Stimulated activated CD4-positive, alpha-beta T cell treated with anti-CD3 and anti-CD28 coated beads, Interleukin-15, amount 100 ng/mL, for 24 hours (primary cell): ENCODE measurements around the gene MIS18A.
"Not testable (repeated sequence)": the region's sequence is repeated elsewhere in the genome, so short reads cannot be mapped to it uniquely, and the experiment has no call there.

Experiments used
- DNase-seq: peaks from one replicate; pipeline ENCODE4 v3.0.0-alpha.2; 2020

The MIS18A gene

GRCh38 chr21:32303385-32303784 is 24.5 kb upstream of the MIS18A start:
- no peak for DNase-seq

DNA sequence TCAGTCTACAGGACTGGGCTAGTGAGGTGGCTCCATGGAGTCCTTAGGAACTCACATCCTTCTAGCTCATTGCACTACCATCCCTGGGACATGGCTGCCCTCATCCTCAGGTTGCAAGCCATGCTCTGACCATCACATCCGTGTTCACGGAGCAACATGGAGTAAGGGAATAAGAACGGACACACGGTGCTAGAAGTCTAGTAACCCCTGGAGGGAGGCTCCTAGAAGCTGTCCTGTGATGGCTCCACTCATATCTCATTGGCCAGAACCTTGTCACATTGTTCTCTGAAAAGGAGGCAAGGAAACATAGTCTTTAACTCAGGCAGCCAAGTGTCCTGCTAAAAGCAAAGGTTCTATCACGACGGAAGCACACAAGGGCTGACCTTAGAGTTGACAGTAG is 23.7 kb upstream of the MIS18A start:
- no peak for DNase-seq

DNA sequence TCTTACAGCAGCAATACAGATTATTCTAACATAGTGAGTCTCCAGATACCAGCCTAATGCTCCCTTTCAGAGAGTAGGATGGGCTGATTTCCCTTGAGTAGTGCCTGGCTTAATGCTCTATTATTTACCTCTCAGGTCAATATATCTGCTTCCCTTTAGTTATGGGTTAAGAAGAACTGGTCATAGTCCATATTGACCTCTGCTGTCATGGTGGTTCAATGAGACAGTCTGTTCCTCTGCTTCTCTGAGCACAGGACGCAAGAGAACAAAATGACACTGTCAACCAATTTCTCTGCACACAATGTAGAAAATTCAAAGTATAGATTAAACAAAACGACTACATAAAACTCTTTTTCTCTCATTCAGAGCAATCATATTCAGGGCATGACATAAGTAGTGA is 22.7 kb upstream of the MIS18A start:
- no peak for DNase-seq

- DNase-seq = no peak
Measured at GRCh38 chr21:32300117-32300681, 21.4 kb upstream of the MIS18A start.

DNA sequence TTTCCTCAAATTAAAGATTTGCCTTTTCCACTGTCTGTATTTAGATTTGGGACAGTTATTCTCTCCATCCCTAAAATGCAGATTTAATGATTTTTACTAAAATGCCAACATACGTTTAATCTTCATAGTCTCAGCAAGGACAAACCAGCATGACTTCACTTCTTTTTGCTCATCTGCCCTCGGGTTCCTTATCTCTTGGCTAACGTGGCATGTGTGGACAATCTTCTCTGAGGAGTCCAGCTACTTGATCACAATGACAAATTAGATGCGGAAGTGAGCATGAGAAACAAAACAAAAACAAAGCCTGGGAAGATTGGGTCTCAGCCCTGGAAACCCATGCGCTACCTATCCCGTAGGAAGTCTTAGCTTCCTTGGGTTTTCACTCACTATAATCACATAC is 20.8 kb upstream of the MIS18A start:
- DNase-seq = no peak

GRCh38 chr21:32298658-32299081 is 19.8 kb upstream of the MIS18A start, which contains the start of gene MRAP:
Gene MRAP, plus strand, starts transcription at chr21:32298855. Its CDS starts 117 bp downstream, at chr21:32298972.
- no peak for DNase-seq

DNA sequence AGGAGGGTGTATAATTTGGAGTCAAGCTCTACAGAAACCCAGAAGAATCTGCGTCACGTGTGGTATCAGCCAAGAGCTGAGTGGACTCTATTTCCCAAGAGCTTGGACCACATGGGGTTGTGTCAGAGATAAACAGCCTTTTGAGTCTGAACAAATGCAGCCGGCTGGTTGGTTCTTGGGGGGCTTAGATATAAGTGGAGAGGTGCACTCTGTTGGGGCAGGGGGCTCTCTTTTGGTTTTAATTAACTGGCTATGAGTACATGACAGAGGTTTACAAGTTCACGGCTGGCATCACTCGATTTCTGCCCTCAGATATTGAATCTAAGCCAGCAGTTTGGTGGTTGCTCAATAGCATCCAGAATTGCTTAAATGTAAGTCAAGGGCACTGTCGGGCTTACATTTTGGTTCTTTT is 19.3 kb upstream of the MIS18A start:
- DNase-seq = no peak

GRCh38 chr21:32297449-32297848 is 18.6 kb upstream of the MIS18A start:
- DNase-seq = no peak

DNA sequence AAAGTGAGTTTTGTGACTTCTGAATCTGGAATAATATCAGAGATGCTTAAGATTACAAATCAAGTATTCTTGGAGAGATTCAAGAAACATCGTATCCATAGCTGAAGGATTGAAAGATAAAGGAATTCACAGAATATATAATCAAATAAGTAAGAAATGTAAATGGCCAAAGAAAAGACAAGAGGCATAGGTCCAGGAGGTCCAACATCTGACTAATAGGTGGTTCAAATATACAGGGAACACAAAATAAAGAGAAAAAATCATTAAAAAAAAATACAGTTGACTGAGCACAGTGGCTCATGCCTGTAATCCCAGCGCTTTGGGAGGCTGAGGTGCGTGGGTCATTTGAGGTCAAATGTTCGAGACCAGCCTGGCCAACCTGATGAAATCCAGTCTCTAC is 6.6 kb upstream of the MIS18A start:
- no peak for DNase-seq

- DNase-seq = no peak
Measured at GRCh38 chr21:32282992-32283391, 4.1 kb upstream of the MIS18A start.

DNA sequence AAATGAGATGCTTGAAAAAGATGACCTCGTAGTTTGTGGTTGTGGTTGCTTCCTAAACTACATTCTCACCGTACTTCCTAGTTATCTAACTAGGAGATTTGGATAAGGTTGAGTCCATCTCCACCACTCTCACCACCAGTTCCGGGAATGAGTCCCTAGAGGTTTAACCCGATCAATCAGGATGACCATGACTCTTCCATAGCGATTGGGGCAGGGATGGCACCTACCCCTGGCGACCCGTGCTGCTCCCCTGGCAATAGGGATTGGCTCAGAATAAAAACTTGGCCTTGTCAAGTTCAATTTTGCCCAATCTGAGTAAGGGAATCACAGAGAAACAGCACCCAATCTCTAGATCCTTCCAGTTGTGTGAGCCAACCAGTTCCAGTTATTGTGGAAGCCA is 2.7 kb upstream of the MIS18A start:
- DNase-seq = no peak

DNA sequence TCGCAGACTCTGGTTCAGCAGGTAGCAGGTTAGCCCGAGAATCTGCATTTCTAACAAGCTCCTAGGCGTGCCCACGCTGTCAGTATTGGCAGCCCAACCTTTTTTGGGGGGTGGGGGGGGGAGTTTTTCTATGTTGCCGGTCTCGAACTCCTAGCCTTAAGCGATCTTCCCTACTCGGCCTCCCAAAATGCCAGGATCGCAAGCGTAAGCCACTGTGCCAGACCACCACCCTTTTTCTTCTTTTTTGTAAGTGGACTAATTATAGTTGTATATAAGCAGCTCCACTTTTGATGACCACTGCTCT is 480 bp upstream of the MIS18A start:
- no peak for DNase-seq

- no peak for DNase-seq
Measured at GRCh38 chr21:32278103-32278502, 746 bp downstream of the MIS18A start.

GRCh38 chr21:32276671-32277070 is 2.2 kb downstream of the MIS18A start:
- DNase-seq = no peak

DNA sequence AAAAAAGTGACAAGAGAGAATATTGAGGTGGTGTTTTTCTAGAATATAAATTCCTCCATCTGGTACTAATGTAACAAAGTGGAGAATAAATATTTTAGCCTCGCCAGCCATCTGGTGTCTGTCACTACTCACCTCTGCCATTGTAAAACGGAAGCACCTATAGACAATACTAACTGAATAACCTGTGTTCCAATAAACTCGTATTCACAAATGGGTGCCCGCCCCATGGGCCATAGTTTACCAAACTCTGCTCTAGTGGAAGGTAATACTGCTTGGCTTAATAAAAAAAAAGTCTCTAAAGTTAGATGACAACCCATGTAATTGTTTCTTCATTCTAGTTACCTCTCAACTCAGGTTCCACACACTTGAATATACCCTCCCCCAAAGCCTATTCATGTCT is 8.1 kb downstream of the MIS18A start:
- DNase-seq = no peak

DNA sequence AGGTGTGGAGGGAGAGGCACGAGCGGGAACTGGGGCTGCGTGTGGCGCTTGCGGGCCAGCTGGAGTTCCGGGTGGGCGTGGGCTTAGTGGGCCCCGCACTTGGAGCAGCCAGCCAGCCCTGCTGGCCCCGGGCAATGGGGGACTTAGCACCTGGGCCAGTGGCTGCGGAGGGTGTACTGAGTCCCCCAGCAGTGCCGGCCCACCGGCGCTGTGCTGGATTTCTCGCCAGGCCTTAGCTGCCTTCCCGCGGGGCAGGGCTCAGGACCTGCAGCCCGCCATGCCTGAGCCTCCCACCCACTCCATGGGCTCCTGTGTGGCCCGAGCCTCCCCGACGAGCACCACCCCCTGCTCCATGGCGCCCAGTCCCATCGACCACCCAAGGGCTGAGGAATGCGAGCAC is 13.5 kb downstream of the MIS18A start:
- DNase-seq = not testable (repeated sequence)

GRCh38 chr21:32261929-32262328 is 16.9 kb downstream of the MIS18A start:
- DNase-seq = no peak

GRCh38 chr21:32260130-32260529 is 18.7 kb downstream of the MIS18A start:
- no peak for DNase-seq

DNA sequence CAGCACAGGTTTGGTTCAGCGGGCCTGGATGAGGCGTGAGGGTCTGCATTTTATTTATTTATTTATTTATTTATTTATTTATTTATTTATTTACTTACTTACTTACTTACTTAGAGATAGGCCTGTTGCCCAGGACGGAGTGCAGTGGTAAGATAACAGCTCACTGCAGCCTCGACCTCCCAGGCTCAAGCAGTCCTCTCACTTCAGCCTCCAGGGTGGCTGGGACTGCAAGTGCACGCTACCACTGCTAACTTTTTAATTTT is 20.1 kb downstream of the MIS18A start:
- DNase-seq = not testable (repeated sequence)

DNA sequence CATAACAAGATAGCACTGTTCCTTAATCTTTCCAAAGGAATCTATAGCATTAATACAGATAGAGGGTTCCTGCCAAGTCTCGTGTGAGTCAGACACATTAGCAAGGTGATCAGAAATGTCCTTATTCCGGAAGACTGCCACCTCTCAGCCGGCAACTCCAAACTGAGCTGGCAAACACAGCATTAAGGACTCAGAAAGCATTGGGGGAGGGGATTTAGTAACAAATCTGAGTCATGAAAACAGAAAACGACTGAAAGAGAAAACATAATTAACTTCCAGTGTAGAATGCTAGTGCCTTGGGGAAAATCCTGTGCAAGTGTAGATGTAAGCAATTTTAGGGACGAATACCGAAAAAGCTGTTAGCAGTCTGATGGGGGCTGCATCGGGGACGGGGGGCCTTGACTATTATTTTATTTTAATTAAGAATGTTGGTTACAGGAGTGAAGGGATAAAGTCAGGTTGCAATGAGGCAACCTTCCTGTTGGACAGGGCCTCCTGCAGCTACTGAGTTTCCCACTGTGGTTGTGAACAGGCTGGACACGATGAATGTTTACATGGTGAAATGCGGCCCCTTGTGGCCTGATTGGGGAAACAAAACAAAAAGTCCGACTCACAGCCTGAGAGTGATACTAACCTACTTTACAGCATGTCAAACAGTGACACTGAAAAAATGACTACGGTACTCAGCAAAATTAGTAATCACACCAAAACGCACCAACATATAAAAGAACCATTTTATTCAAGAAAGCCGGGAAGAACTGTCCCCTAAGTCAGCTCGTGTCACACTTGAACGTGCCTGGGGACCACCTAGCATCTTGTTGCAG is 20.7 kb downstream of the MIS18A start:
- DNase-seq = peak; percentile 57

DNA sequence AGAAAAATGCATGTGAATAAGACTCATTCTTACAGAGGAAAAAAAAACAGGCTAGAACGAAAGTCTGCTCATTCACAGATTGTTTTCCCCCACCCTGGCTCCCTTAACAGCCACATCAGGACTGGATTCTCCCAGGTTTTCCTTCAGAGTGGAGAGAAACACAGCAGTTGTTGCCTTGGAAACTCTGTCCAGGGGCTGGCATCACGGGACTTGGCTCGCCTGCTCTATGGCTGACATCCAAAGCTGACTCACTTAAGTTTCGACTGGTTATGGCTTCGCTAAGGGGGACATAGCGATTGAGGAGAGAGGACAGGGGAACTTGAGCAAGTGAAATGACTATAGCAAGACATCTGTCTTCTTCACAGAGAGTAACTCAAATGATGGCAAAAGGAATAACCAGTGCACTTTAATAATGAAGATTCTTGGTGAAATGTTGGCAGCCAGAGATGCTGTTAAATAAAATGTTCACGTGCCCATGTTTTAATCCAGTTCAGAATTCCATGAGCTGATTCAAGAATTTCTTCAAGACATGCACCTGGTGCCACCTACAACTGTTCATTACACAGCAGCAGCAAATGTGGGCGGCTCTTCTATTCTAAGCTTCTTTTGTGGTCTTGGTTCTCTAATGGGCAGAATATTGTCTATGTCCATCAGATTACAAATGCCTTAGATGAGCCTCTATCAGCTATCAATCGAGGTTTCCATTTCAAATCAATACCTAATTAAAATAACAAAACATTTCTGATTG is 21.8 kb downstream of the MIS18A start:
- no peak for DNase-seq

- no peak for DNase-seq
Measured at GRCh38 chr21:32256251-32256650, 22.6 kb downstream of the MIS18A start.

GRCh38 chr21:32253215-32253641 is 25.6 kb downstream of the MIS18A start:
- no peak for DNase-seq

DNA sequence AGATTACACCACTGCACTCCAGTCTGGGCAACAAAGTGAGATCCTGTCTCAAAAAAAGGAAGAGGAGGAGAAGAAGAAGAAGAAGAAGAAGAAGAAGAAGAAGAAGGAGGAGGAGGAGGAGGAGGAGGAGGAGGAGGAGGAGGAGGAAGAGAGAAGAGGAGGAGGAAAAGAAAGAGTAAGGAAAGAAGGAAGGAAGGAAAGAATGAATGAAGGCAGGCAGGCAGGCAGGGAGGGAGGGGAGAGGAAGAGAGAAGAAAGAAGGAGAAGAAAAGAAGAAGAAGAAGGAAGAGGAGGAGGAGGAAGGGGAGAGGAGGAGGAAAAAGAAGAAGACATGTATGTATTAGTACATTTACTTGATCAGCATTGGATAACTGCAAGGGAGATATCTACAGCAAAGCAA is 26.7 kb downstream of the MIS18A start:
- DNase-seq = no peak
